ENCODE data around the gene DCDC2B. TPM values are rescaled to one million over a fixed set of nuclear protein-coding genes. Genes with fewer than 3 reads are reported as not detected.

The DCDC2B gene
- total RNA-seq, 1 experiment from 2014 or later = 0.27 TPM

- Histone ChIP-seq H2AFZ (ENCODE audit: low read depth, low read length, poor library complexity, severe bottlenecking) (no peak overlapping the region), H3K9me3 (ENCODE audit: control insufficient read depth in 1 of 2, insufficient read depth in 1 of 2, low read depth in 1 of 2, low read length in 2 of 2) (no peaks in the 10 kb centered on the region), H3K27me3 (ENCODE audit: insufficient read depth, low read length) (no peaks in the 10 kb centered on the region), H3K9ac (ENCODE audit: low read length) (no peak overlapping the region), H3K9me2 (ENCODE audit: insufficient read depth) (no peaks in the 10 kb centered on the region), H3K27ac (ENCODE audit: low read depth, low read length) (peak overlapping the region; percentile 7; the same call in 1 of the 2 replicates), H3K4me2 (ENCODE audit: low read length) (no peak overlapping the region), H4K20me1 (ENCODE audit: insufficient read depth) (no peaks in the 10 kb centered on the region), H3K4me1 (ENCODE audit: control insufficient read depth in 1 of 2, insufficient read depth in 2 of 2, low read length in 2 of 2) (peaks cover 5 to 12% of the 10 kb centered on the region in 2 experiments), H3K79me2 (ENCODE audit: insufficient read depth, low read length) (peaks cover 15% of the 10 kb centered on the region), H3K4me3 (replicated peaks in 1 of 2; ENCODE audit: low read depth in 1 of 2, low read length in 2 of 2) (no peak overlapping the region), H3K36me3 (ENCODE audit: control insufficient read depth in 1 of 2, insufficient read depth in 2 of 2, low read length in 2 of 2) (peaks cover 32 to 33% of the 10 kb centered on the region in 2 experiments)
- TF ChIP-seq MAX (IDR thresholded peaks at IDR 0.05) (no peak), SP1 (IDR thresholded peaks at IDR 0.05; ENCODE audit: low read depth) (no peak), RAD21 (IDR thresholded peaks at IDR 0.05; ENCODE audit: low read depth) (no peak), FOSL1 (IDR thresholded peaks at IDR 0.05; ENCODE audit: low read depth) (no peak), CTCF (IDR thresholded peaks at IDR 0.05 in 2 of 3, conservative IDR thresholded peaks at IDR 0.05 in 1 of 3; ENCODE audit: borderline replicate concordance in 1 of 3, insufficient read depth in 1 of 3, low read depth in 2 of 3, low read length in 2 of 3) (no peak), ATF3 (IDR thresholded peaks at IDR 0.05) (no peak)
- intact Hi-C loops (cut with micrococcal nuclease) = no loop called here
- CTCF ChIA-PET = interaction anchor here (0.8 kb wide), 1 partner anchor 16 kb away, joined by 3 read pairs; no protein-coding TSS in a partner anchor
- no TSS peak for BruUV-seq (replicated peaks)
- no peak for DNase-seq (ENCODE audit: low read depth, low spot score)
- RAD21 ChIA-PET (ENCODE audit: low non-redundant PET in 1 of 2, low total read pairs in 2 of 2, uncharacterized antibody in 2 of 2, unreplicated experiment in 2 of 2) = no interaction called here
- POLR2A ChIA-PET = no interaction called here
- peak; percentile 21; the same call in 1 of the 2 replicates for ATAC-seq
Measured at GRCh38 chr1:32231843-32232432, 23.0 kb downstream of the DCDC2B start.

All from HCT116 (cell line).